Stimulated activated CD4-positive, alpha-beta T cell treated with anti-CD3 and anti-CD28 coated beads, Interleukin-4, amount 100 ng/mL, for 1 hour (primary cell): ENCODE results near the gene TXK.
A peak's percentile ranks its signal among the peaks of the same experiment; 100 is the strongest.

Experiments
- DNase-seq: peaks from one replicate; pipeline ENCODE4 v3.0.0-alpha.2; 2020

TXK gene

GRCh38 chr4:48100256-48100655 lies 33.8 kb downstream of the TXK start:
- no peak for DNase-seq

GRCh38 chr4:48095441-48095840 lies 38.6 kb downstream of the TXK start:
- no peak for DNase-seq

GRCh38 chr4:48093991-48094416 lies 40.0 kb downstream of the TXK start:
- DNase-seq: peak; percentile 34

GRCh38 chr4:48090621-48091020 lies 43.4 kb downstream of the TXK start:
- DNase-seq: no peak

- no peak for DNase-seq
Measured at GRCh38 chr4:48085821-48086589, 48.0 kb downstream of the TXK start.

GRCh38 chr4:48082956-48083355 lies 51.1 kb downstream of the TXK start:
- no peak for DNase-seq

- DNase-seq: no peak
Measured at GRCh38 chr4:48081196-48081595, 52.9 kb downstream of the TXK start.

- no peak for DNase-seq
Measured at GRCh38 chr4:48079972-48080391, 54.1 kb downstream of the TXK start.

- DNase-seq: no peak
Measured at GRCh38 chr4:48078862-48079655, 55.0 kb downstream of the TXK start.

GRCh38 chr4:48078425-48078824 lies 55.6 kb downstream of the TXK start:
- no peak for DNase-seq

- DNase-seq: no peak
Measured at GRCh38 chr4:48074657-48075056, 59.4 kb downstream of the TXK start.

GRCh38 chr4:48073567-48074103 lies 60.4 kb downstream of the TXK start:
- no peak for DNase-seq

GRCh38 chr4:48071191-48071590 lies 62.9 kb downstream of the TXK start:
- DNase-seq: no peak

- no peak for DNase-seq
Measured at GRCh38 chr4:48069026-48069425, 65.0 kb downstream of the TXK start.

GRCh38 chr4:48068182-48068581 lies 65.9 kb downstream of the TXK start:
- DNase-seq: no peak

GRCh38 chr4:48067536-48067935 lies 66.5 kb downstream of the TXK start:
- DNase-seq: no peak

GRCh38 chr4:48065587-48066052 lies 68.4 kb downstream of the TXK start:
- no peak for DNase-seq

GRCh38 chr4:48064349-48064748 lies 69.7 kb downstream of the TXK start:
- no peak for DNase-seq

- no peak for DNase-seq
Measured at GRCh38 chr4:48058617-48059530, 75.2 kb downstream of the TXK start.

- no peak for DNase-seq
Measured at GRCh38 chr4:48051078-48051477, 83.0 kb downstream of the TXK start.

GRCh38 chr4:48049483-48049882 lies 84.6 kb downstream of the TXK start:
- no peak for DNase-seq

- DNase-seq: no peak
Measured at GRCh38 chr4:48047896-48048295, 86.2 kb downstream of the TXK start.

GRCh38 chr4:48047421-48047844 lies 86.6 kb downstream of the TXK start:
- DNase-seq: peak; percentile 50
